ENCODE measurements around the gene CRYBA2. TPM values are rescaled to one million over a fixed set of nuclear protein-coding genes. Genes with fewer than 3 reads are reported as not detected.

Gene CRYBA2
- total RNA-seq, 2 donors from 2014 or later: not detected

DNA sequence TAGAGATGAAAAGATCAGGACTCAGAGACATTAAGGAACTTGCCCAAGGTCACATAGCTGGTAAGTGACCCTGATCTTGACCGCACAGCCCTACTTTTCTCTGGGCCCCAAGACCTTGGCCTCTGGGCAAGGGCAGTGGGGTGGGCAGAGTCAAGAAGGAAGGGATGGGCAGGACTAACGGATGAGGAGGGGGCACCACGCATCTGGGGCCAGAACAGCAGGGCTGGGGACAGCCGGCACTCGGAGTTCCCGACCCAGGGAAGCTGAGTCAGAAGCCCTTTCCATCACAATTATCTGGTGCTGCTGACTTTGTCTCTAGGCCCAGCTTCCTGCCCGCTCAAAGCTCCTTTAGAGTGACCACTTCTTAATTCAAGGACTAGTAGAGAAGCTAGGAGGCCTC lies 33.7 kb upstream of the CRYBA2 start:
- no peak overlapping the region for H3K4me3 ChIP-seq
- no peaks in the 10 kb centered on the region for H3K4me1 ChIP-seq
- no peaks in the 10 kb centered on the region for H3K36me3 ChIP-seq
- no peak for DNase-seq (ENCODE audit: low spot score)
- H3K27ac ChIP-seq: no peak overlapping the region
- no peak for TF ChIP-seq CTCF (IDR thresholded peaks at IDR 0.05)
- H3K27me3 ChIP-seq: peaks cover 0 to 10% of the 10 kb centered on the region in 2 donors
- no peaks in the 10 kb centered on the region for H3K9me3 ChIP-seq

GRCh38 chr2:219025637-219026585 lies 32.7 kb upstream of the CRYBA2 start:
- H3K27ac ChIP-seq: no peak overlapping the region
- TF ChIP-seq CTCF (IDR thresholded peaks at IDR 0.05): no peak
- DNase-seq (ENCODE audit: low spot score): no peak
- no peaks in the 10 kb centered on the region for H3K36me3 ChIP-seq
- no peaks in the 10 kb centered on the region for H3K4me1 ChIP-seq
- H3K4me3 ChIP-seq: no peak overlapping the region
- H3K9me3 ChIP-seq: no peaks in the 10 kb centered on the region
- H3K27me3 ChIP-seq: peaks cover 0 to 9% of the 10 kb centered on the region in 2 donors

GRCh38 chr2:219024059-219024458 lies 30.8 kb upstream of the CRYBA2 start:
- H3K9me3 ChIP-seq: no peaks in the 10 kb centered on the region
- H3K27me3 ChIP-seq: no peaks in the 10 kb centered on the region
- no peaks in the 10 kb centered on the region for H3K4me1 ChIP-seq
- no peaks in the 10 kb centered on the region for H3K36me3 ChIP-seq
- H3K27ac ChIP-seq: no peak overlapping the region
- TF ChIP-seq CTCF (IDR thresholded peaks at IDR 0.05): no peak
- DNase-seq (ENCODE audit: low spot score): no peak
- H3K4me3 ChIP-seq: no peak overlapping the region

GRCh38 chr2:219023045-219023605 lies 29.9 kb upstream of the CRYBA2 start:
- H3K4me3 ChIP-seq: no peak overlapping the region
- no peaks in the 10 kb centered on the region for H3K36me3 ChIP-seq
- no peaks in the 10 kb centered on the region for H3K9me3 ChIP-seq
- no peak overlapping the region for H3K27ac ChIP-seq
- no peak for DNase-seq (ENCODE audit: low spot score)
- no peaks in the 10 kb centered on the region for H3K27me3 ChIP-seq
- H3K4me1 ChIP-seq: no peaks in the 10 kb centered on the region
- TF ChIP-seq CTCF (IDR thresholded peaks at IDR 0.05): no peak

DNA sequence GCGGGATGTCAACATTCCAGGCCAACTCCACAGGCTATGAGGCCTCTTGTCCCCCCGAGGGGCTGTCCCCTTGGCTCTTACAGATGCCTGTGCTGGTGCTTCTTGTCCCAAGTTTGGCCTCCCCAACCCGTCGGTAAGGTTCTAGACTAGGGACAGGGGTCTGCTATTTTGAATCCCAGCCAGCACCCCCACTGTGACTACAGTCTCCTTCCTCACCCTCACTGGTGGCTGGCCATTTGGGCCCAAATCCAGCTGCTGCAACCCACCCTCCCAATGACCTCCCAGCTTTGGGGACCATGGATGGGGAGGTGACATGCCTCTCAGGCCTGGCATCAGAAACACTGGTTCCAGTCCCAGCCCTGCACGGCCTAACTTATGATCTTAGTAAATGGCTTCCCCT lies 29.4 kb upstream of the CRYBA2 start:
- no peak for TF ChIP-seq CTCF (IDR thresholded peaks at IDR 0.05)
- Histone ChIP-seq H3K4me1 (no peaks in the 10 kb centered on the region), H3K4me3 (no peak overlapping the region), H3K36me3 (no peaks in the 10 kb centered on the region), H3K27ac (no peak overlapping the region), H3K9me3 (no peaks in the 10 kb centered on the region), H3K27me3 (no peaks in the 10 kb centered on the region)
- DNase-seq (ENCODE audit: low spot score): no peak

Measured in right atrium auricular region (tissue), 2 donors.